ENCODE results near the gene FANCC. TPM values are rescaled to one million over a fixed set of nuclear protein-coding genes. Genes with fewer than 3 reads are reported as not detected.

The FANCC gene
- total RNA-seq, 2 experiments from 2014 or later = 12.3 to 12.5 TPM

GRCh38 chr9:95147452-95148207 lies 169.9 kb downstream of the FANCC start:
- H3K4me3 Mint-ChIP-seq = no peak overlapping the region
- no peaks in the 10 kb centered on the region for H3K9me3 Mint-ChIP-seq
- no peak for DNase-seq
- POLR2A ChIA-PET = no interaction called here
- H3K4me1 Mint-ChIP-seq = no peaks in the 10 kb centered on the region
- H3K27me3 Mint-ChIP-seq = no peaks in the 10 kb centered on the region
- CTCF ChIA-PET = interaction anchor here (0.9 kb wide), 1 partner anchor 16 kb away, joined by 3 read pairs; no protein-coding TSS in a partner anchor
- H3K36me3 Mint-ChIP-seq (ENCODE audit: low read depth) = peaks cover 4% of the 10 kb centered on the region
- H3K27ac Mint-ChIP-seq = no peak overlapping the region

- Mint-ChIP-seq H3K9me3 (no peaks in the 10 kb centered on the region), H3K36me3 (ENCODE audit: low read depth) (peaks cover 4% of the 10 kb centered on the region), H3K27ac (no peak overlapping the region), H3K4me1 (peaks cover 11% of the 10 kb centered on the region), H3K4me3 (no peak overlapping the region), H3K27me3 (no peaks in the 10 kb centered on the region)
- no peak for DNase-seq
- POLR2A ChIA-PET = no interaction called here
- CTCF ChIA-PET = interaction anchor here (0.5 to 2.8 kb wide), 3 partner anchors 12 to 457 kb away, joined by 4 to 12 read pairs (median 4); no protein-coding TSS in a partner anchor
Measured at GRCh38 chr9:95143591-95144561, 173.6 kb downstream of the FANCC start.

GRCh38 chr9:95142728-95143127 lies 174.8 kb downstream of the FANCC start:
- Mint-ChIP-seq H3K4me1 (peaks cover 11% of the 10 kb centered on the region), H3K36me3 (ENCODE audit: low read depth) (peaks cover 4% of the 10 kb centered on the region), H3K27ac (no peak overlapping the region), H3K4me3 (no peak overlapping the region), H3K27me3 (no peaks in the 10 kb centered on the region), H3K9me3 (no peaks in the 10 kb centered on the region)
- CTCF ChIA-PET = interaction anchor here (1.0 to 2.8 kb wide), 2 partner anchors 12 to 15 kb away, joined by 5 to 12 read pairs; no protein-coding TSS in a partner anchor
- POLR2A ChIA-PET = no interaction called here
- no peak for DNase-seq

GRCh38 chr9:95142315-95142714 lies 175.2 kb downstream of the FANCC start:
- H3K27ac Mint-ChIP-seq = no peak overlapping the region
- no peak overlapping the region for H3K4me3 Mint-ChIP-seq
- ChIA-PET CTCF (interaction anchor here (1.0 to 2.8 kb wide), 2 partner anchors 11 to 14 kb away, joined by 5 to 12 read pairs; no protein-coding TSS in a partner anchor), POLR2A (no interaction called here)
- H3K36me3 Mint-ChIP-seq (ENCODE audit: low read depth) = peaks cover 7% of the 10 kb centered on the region
- H3K4me1 Mint-ChIP-seq = peaks cover 11% of the 10 kb centered on the region
- DNase-seq = no peak
- no peaks in the 10 kb centered on the region for H3K27me3 Mint-ChIP-seq
- no peaks in the 10 kb centered on the region for H3K9me3 Mint-ChIP-seq

- CTCF ChIA-PET = interaction anchor here (1.6 to 1.9 kb wide), 2 partner anchors 9 to 13 kb away, joined by 5 to 8 read pairs; no protein-coding TSS in a partner anchor
- no peaks in the 10 kb centered on the region for H3K9me3 Mint-ChIP-seq
- no peak overlapping the region for H3K27ac Mint-ChIP-seq
- no peak for DNase-seq
- peaks cover 7% of the 10 kb centered on the region for H3K36me3 Mint-ChIP-seq (ENCODE audit: low read depth)
- peaks cover 11% of the 10 kb centered on the region for H3K4me1 Mint-ChIP-seq
- POLR2A ChIA-PET = no interaction called here
- no peak overlapping the region for H3K4me3 Mint-ChIP-seq
- H3K27me3 Mint-ChIP-seq = no peaks in the 10 kb centered on the region
Measured at GRCh38 chr9:95140821-95141220, 176.7 kb downstream of the FANCC start.

GRCh38 chr9:95139126-95139525 lies 178.4 kb downstream of the FANCC start:
- no peak for DNase-seq
- no peak overlapping the region for H3K27ac Mint-ChIP-seq
- peaks cover 11% of the 10 kb centered on the region for H3K4me1 Mint-ChIP-seq
- no peaks in the 10 kb centered on the region for H3K27me3 Mint-ChIP-seq
- H3K9me3 Mint-ChIP-seq = no peaks in the 10 kb centered on the region
- peaks cover 7% of the 10 kb centered on the region for H3K36me3 Mint-ChIP-seq (ENCODE audit: low read depth)
- no peak overlapping the region for H3K4me3 Mint-ChIP-seq
- ChIA-PET CTCF (interaction anchor here (1.9 kb wide), 1 partner anchor 8 kb away, joined by 8 read pairs; no protein-coding TSS in a partner anchor), POLR2A (no interaction called here)

GRCh38 chr9:95138474-95138873 lies 179.0 kb downstream of the FANCC start:
- no peaks in the 10 kb centered on the region for H3K9me3 Mint-ChIP-seq
- no peak overlapping the region for H3K4me3 Mint-ChIP-seq
- H3K27me3 Mint-ChIP-seq = no peaks in the 10 kb centered on the region
- H3K4me1 Mint-ChIP-seq = peaks cover 11% of the 10 kb centered on the region
- DNase-seq = no peak
- peaks cover 5% of the 10 kb centered on the region for H3K36me3 Mint-ChIP-seq (ENCODE audit: low read depth)
- no peak overlapping the region for H3K27ac Mint-ChIP-seq
- ChIA-PET POLR2A (no interaction called here), CTCF (no interaction called here)

GRCh38 chr9:95137587-95138145 lies 179.8 kb downstream of the FANCC start:
- Mint-ChIP-seq H3K36me3 (ENCODE audit: low read depth) (peaks cover 3% of the 10 kb centered on the region), H3K27me3 (no peaks in the 10 kb centered on the region), H3K9me3 (no peaks in the 10 kb centered on the region), H3K4me3 (no peak overlapping the region), H3K4me1 (peaks cover 11% of the 10 kb centered on the region), H3K27ac (no peak overlapping the region)
- CTCF ChIA-PET = interaction anchor here (1.1 kb wide), 1 partner anchor 12 kb away, joined by 3 read pairs; no protein-coding TSS in a partner anchor
- no peak for DNase-seq
- POLR2A ChIA-PET = no interaction called here

GRCh38 chr9:95135756-95136155 lies 181.8 kb downstream of the FANCC start:
- Mint-ChIP-seq H3K27me3 (no peaks in the 10 kb centered on the region), H3K9me3 (no peaks in the 10 kb centered on the region), H3K4me3 (no peak overlapping the region), H3K36me3 (ENCODE audit: low read depth) (peaks cover 3% of the 10 kb centered on the region), H3K27ac (no peak overlapping the region), H3K4me1 (peaks cover 5% of the 10 kb centered on the region)
- CTCF ChIA-PET = no interaction called here
- POLR2A ChIA-PET = no interaction called here
- no peak for DNase-seq

GRCh38 chr9:95134457-95134881 lies 183.0 kb downstream of the FANCC start:
- DNase-seq = no peak
- ChIA-PET POLR2A (no interaction called here), CTCF (interaction anchor here (1.3 to 1.8 kb wide), 2 partner anchors 8 to 33 kb away, joined by 4 to 5 read pairs; no protein-coding TSS in a partner anchor)
- Mint-ChIP-seq H3K27me3 (no peaks in the 10 kb centered on the region), H3K27ac (no peak overlapping the region), H3K36me3 (ENCODE audit: low read depth) (peaks cover 3% of the 10 kb centered on the region), H3K4me1 (no peaks in the 10 kb centered on the region), H3K4me3 (no peak overlapping the region), H3K9me3 (no peaks in the 10 kb centered on the region)

- ChIA-PET CTCF (interaction anchor here (1.8 to 9.0 kb wide), 2 partner anchors 35 to 452 kb away, joined by 5 to 164 read pairs; no protein-coding TSS in a partner anchor), POLR2A (no interaction called here)
- Mint-ChIP-seq H3K9me3 (no peaks in the 10 kb centered on the region), H3K36me3 (ENCODE audit: low read depth) (peaks cover 3% of the 10 kb centered on the region), H3K27me3 (no peaks in the 10 kb centered on the region), H3K27ac (no peak overlapping the region), H3K4me1 (no peaks in the 10 kb centered on the region), H3K4me3 (no peak overlapping the region)
- DNase-seq = no peak
Measured at GRCh38 chr9:95133325-95133705, 184.2 kb downstream of the FANCC start.

- no peak for DNase-seq
- H3K4me3 Mint-ChIP-seq = no peak overlapping the region
- peaks cover 3% of the 10 kb centered on the region for H3K36me3 Mint-ChIP-seq (ENCODE audit: low read depth)
- no peaks in the 10 kb centered on the region for H3K9me3 Mint-ChIP-seq
- no peak overlapping the region for H3K27ac Mint-ChIP-seq
- H3K27me3 Mint-ChIP-seq = no peaks in the 10 kb centered on the region
- H3K4me1 Mint-ChIP-seq = peaks cover under 1% of the 10 kb centered on the region
- ChIA-PET CTCF (interaction anchor here (1.0 to 9.0 kb wide), 17 partner anchors 10 to 463 kb away, joined by 3 to 164 read pairs (median 7); no protein-coding TSS in a partner anchor), POLR2A (no interaction called here)
Measured at GRCh38 chr9:95132366-95133324, 184.9 kb downstream of the FANCC start.
